ENCODE results near the gene CD81. TPM values are rescaled to one million over a fixed set of nuclear protein-coding genes. Genes with fewer than 3 reads are reported as not detected.

The CD81 gene
- total RNA-seq, 1 donor from 2014 or later: 424 TPM

GRCh38 chr11:2404735-2405196, 27.7 kb downstream of the CD81 start:
- no peak for TF ChIP-seq CTCF (IDR thresholded peaks at IDR 0.05; ENCODE audit: unreplicated experiment)
- peak overlapping the region; percentile 36 for H3K27ac Mint-ChIP-seq (ENCODE audit: unreplicated experiment)
- DNase-seq (ENCODE audit: low spot score): no peak
- peaks cover 4% of the 10 kb centered on the region for H3K4me1 Mint-ChIP-seq (ENCODE audit: unreplicated experiment)
- no peaks in the 10 kb centered on the region for H3K36me3 Mint-ChIP-seq (ENCODE audit: low read depth, unreplicated experiment)
- no peaks in the 10 kb centered on the region for H3K9me3 Mint-ChIP-seq (ENCODE audit: unreplicated experiment)
- H3K4me3 Mint-ChIP-seq (ENCODE audit: unreplicated experiment): no peak overlapping the region
- H3K27me3 Mint-ChIP-seq (ENCODE audit: unreplicated experiment): peaks cover 4% of the 10 kb centered on the region

- H3K9me3 Mint-ChIP-seq (ENCODE audit: unreplicated experiment): no peaks in the 10 kb centered on the region
- no peaks in the 10 kb centered on the region for H3K36me3 Mint-ChIP-seq (ENCODE audit: low read depth, unreplicated experiment)
- H3K27ac Mint-ChIP-seq (ENCODE audit: unreplicated experiment): no peak overlapping the region
- H3K4me1 Mint-ChIP-seq (ENCODE audit: unreplicated experiment): peaks cover 2% of the 10 kb centered on the region
- no peak for DNase-seq (ENCODE audit: low spot score)
- H3K4me3 Mint-ChIP-seq (ENCODE audit: unreplicated experiment): no peak overlapping the region
- peaks cover 6% of the 10 kb centered on the region for H3K27me3 Mint-ChIP-seq (ENCODE audit: unreplicated experiment)
- TF ChIP-seq CTCF (IDR thresholded peaks at IDR 0.05; ENCODE audit: unreplicated experiment): no peak
These were observed 29.3 kb downstream of the CD81 start for GRCh38 chr11:2406451-2406850.

- no peak for DNase-seq (ENCODE audit: low spot score)
- Mint-ChIP-seq H3K4me1 (ENCODE audit: unreplicated experiment) (no peaks in the 10 kb centered on the region), H3K27ac (ENCODE audit: unreplicated experiment) (no peak overlapping the region), H3K4me3 (ENCODE audit: unreplicated experiment) (no peak overlapping the region), H3K36me3 (ENCODE audit: low read depth, unreplicated experiment) (no peaks in the 10 kb centered on the region), H3K27me3 (ENCODE audit: unreplicated experiment) (peaks cover 6% of the 10 kb centered on the region), H3K9me3 (ENCODE audit: unreplicated experiment) (no peaks in the 10 kb centered on the region)
- no peak for TF ChIP-seq CTCF (IDR thresholded peaks at IDR 0.05; ENCODE audit: unreplicated experiment)
These were observed 29.8 kb downstream of the CD81 start for GRCh38 chr11:2406878-2407410.

GRCh38 chr11:2408671-2409070, 31.6 kb downstream of the CD81 start:
- no peak for DNase-seq (ENCODE audit: low spot score)
- H3K9me3 Mint-ChIP-seq (ENCODE audit: unreplicated experiment): no peaks in the 10 kb centered on the region
- no peak for TF ChIP-seq CTCF (IDR thresholded peaks at IDR 0.05; ENCODE audit: unreplicated experiment)
- no peaks in the 10 kb centered on the region for H3K4me1 Mint-ChIP-seq (ENCODE audit: unreplicated experiment)
- H3K27ac Mint-ChIP-seq (ENCODE audit: unreplicated experiment): no peak overlapping the region
- no peak overlapping the region for H3K4me3 Mint-ChIP-seq (ENCODE audit: unreplicated experiment)
- H3K27me3 Mint-ChIP-seq (ENCODE audit: unreplicated experiment): peaks cover 6% of the 10 kb centered on the region
- H3K36me3 Mint-ChIP-seq (ENCODE audit: low read depth, unreplicated experiment): no peaks in the 10 kb centered on the region

- TF ChIP-seq CTCF (IDR thresholded peaks at IDR 0.05; ENCODE audit: unreplicated experiment): no peak
- peaks cover 6% of the 10 kb centered on the region for H3K27me3 Mint-ChIP-seq (ENCODE audit: unreplicated experiment)
- DNase-seq (ENCODE audit: low spot score): no peak
- H3K9me3 Mint-ChIP-seq (ENCODE audit: unreplicated experiment): no peaks in the 10 kb centered on the region
- no peak overlapping the region for H3K27ac Mint-ChIP-seq (ENCODE audit: unreplicated experiment)
- H3K36me3 Mint-ChIP-seq (ENCODE audit: low read depth, unreplicated experiment): no peaks in the 10 kb centered on the region
- no peak overlapping the region for H3K4me3 Mint-ChIP-seq (ENCODE audit: unreplicated experiment)
- no peaks in the 10 kb centered on the region for H3K4me1 Mint-ChIP-seq (ENCODE audit: unreplicated experiment)
These were observed 32.0 kb downstream of the CD81 start for GRCh38 chr11:2409126-2409525.
